DMS53 treated with DMSO at 0.1 percent for 48 hours (cell line): ENCODE results near the gene SLC22A9.

ENCODE experiments used
- DNase-seq: peaks from one replicate; lab custom pipeline; 2025; ENCODE audit not compliant: unreplicated experiment; lab: John Stamatoyannopoulos, UW

SLC22A9 gene

DNA sequence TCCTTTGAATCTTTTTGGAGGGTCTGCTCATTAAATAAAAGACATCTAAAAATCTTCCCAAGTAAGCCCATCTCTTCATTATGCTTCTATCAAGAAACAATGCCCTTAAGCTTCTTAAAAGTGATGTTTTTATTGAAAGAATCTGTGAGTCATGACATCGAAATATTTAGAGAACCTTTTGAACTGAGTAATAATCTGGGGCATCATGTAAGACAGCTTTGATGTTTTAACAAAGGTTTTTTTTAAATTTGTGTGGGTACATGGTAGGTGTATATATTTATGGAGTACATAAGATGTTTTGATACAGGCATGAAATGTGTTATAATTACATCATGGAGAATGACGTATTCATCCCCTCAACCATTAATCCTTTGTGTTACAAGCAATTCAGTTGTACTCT lies 74.6 kb downstream of the SLC22A9 start:
- DNase-seq: no peak

DNA sequence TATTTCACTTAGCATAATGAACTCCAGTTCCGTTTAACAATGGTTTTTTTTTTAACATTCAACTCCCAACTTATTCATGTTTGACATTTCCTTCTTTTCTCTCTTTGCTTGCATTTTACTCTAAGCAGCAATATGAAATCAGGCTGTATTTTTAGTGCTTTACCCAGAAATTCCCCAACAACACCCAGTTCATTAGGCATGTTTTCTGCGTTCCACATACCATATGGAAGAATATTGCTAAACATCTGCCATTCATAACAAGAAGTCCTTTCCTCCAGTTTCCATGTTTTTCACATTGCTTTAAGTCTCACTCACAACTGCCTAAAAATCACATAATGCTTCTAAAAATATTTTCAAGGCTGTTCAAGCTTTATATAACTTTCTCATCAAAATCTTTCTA lies 75.5 kb downstream of the SLC22A9 start:
- DNase-seq: no peak

DNA sequence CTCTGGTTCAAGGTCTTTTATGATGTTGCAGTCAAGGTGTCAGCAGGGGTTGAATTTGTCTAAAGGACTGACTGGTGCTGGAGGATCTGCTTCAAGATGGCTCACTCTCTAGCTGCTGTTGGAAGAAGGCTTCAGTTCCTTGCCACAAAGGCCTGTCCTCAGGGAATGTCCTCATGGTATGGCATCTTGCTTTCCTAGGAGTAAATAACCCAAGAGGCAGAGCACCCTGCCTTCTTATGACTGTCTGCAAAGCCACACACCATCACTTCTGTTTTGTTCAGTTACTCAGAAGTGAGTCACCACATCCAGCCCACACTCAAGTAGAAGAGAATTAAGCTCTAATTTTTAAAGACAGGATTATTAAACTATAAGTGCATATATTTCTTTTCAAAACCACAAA lies 76.1 kb downstream of the SLC22A9 start:
- DNase-seq: no peak

DNA sequence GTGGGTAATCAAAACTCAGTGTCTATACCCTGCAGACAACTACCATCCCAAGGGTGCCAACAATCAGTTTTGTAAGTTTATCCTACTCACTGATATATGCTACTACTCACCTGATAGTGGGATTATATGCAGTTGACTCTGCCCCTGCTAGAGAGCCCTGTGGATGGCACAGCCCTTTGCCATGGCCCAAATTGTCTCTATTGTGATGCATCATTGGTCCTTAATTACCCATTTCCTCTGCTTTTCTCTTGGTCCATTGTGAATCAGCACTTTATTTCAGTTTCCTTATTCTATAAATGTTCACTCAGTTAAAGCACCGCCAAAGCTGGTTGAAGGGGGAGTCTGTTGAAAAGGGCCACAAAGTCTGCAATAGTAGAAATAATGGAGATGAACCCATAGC lies 79.1 kb downstream of the SLC22A9 start:
- DNase-seq: no peak

DNA sequence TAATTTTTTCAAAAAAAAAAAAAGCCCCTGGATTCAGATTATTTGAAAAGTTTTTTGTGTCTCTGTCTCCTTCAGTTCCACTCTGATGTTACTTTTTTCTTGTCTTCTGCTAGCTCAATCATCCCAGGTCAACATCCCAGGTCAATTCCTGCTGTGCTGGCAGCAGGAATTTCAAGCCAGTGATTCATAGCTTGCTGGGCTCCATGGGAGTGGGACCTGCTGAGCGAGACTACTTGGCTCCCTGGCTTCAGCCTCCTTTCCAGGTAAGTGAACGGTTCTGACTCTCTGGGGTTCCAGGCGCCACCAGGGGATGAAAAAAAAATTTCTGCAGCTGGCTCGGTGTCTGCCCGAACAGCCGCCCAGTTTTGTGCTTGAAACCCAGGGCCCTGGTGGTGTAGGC lies 90.0 kb downstream of the SLC22A9 start:
- DNase-seq: no peak
